ENCODE data around the gene TDRD7.

GRCh38 chr9:97459326-97459725 lies 47.4 kb downstream of the TDRD7 start:
- TF ChIP-seq GATA2 (IDR thresholded peaks at IDR 0.05; ENCODE audit: low read depth, low read length): no peak
- no peak for TF ChIP-seq GATA3 (IDR thresholded peaks at IDR 0.05; ENCODE audit: low read depth, low read length)

Measured in SH-SY5Y (cell line).